ENCODE measurements around the gene CORO6. TPM values are rescaled to one million over a fixed set of nuclear protein-coding genes. Genes with fewer than 3 reads are reported as not detected.
A peak's percentile ranks its signal among the peaks of the same experiment; 100 is the strongest.

The CORO6 gene
- total and polyA plus RNA-seq, 4 experiments from 2014 or later, result 1.6 to 2.2 TPM; not detected in 2

DNA sequence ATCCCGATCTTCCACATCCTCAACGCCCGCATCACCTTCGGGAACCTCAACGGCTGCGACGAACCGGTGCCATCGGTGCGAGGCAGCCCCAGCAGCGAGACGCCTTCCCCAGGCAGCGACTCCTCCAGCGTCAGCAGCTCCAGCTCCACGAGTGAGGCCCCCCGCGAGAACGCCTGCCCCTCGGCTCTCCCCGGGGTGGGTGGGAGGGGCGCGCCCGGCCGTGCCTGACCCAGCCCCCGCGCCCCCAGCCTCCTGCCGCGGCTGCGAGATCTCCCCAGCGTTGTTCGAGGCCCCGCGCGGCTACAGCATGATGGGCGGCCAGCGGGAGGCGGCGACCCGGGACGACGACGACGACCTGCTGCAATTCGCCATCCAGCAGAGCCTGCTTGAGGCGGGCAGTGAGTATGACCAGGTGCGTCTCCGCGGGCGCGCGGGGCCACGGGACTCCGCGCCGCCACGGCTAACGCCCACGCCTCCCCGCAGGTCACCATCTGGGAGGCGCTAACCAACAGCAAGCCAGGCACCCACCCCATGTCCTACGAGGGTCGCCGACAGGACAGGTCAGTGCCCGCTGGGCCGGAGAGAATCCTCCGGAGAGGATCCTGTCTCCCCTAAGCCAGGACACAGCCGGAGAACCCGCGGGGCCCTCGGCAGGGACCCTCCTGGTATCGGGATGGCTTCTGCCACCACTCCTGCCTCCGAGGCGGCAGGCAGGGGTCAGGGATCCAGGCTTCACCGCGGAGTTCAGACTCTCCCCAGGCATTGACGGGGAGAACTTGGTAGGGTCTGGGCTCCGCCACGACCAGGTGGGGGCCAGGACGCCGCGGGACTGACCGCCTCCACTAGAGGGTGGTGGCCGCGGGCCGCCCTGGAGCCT is 10.1 kb downstream of the CORO6 start:
- no peaks in the 10 kb centered on the region for H3K27me3 ChIP-seq (ENCODE audit: insufficient read depth, low read length)
- H3K4me1 ChIP-seq (ENCODE audit: insufficient read depth, low read length), result peaks cover 47% of the 10 kb centered on the region
- POLR2A ChIA-PET (ENCODE audit: partially characterized antibody), result interaction anchor here (0.9 to 6.9 kb wide), 8 partner anchors 8 to 148 kb away, joined by 3 to 127 read pairs (median 12); partner anchors contain the start of genes ANKRD13B and GIT1
- Mint-ChIP-seq H3K27ac (no peak overlapping the region), H3K27me3 (no peaks in the 10 kb centered on the region), H3K36me3 (peaks cover 0 to 1% of the 10 kb centered on the region in 2 donors), H3K4me1 (peaks cover 17 to 41% (median 30%) of the 10 kb centered on the region in 4 donors), H3K9me3 (no peaks in the 10 kb centered on the region), H3K4me3 (peak overlapping the region in 6 of 8 donors; percentile 10 to 52 (median 41))
- intact Hi-C loops (cut with micrococcal nuclease), result loop anchor here (1.0 to 10.0 kb wide), 2 partner anchors 32 to 482 kb away; no protein-coding TSS in a partner anchor
- DNase-seq, result no peak
- CTCF ChIA-PET (ENCODE audit: partially characterized antibody), result interaction anchor here (0.7 to 22.5 kb wide), 17 partner anchors 8 to 864 kb away, joined by 3 to 523 read pairs (median 5); partner anchors contain the start of genes ABHD15, ANKRD13B and TP53I13
- H3K4me3 ChIP-seq (ENCODE audit: low read length in 2 of 2), result peak overlapping the region in 1 of 2 donors; percentile 44
- no peaks in the 10 kb centered on the region for H3K9me3 ChIP-seq (ENCODE audit: control insufficient read depth in 1 of 2, low read length in 2 of 2)
- no peaks in the 10 kb centered on the region for H3K36me3 ChIP-seq (ENCODE audit: insufficient read depth, low read length)
- H3K27ac ChIP-seq (ENCODE audit: low read depth, low read length), result no peak overlapping the region

DNA sequence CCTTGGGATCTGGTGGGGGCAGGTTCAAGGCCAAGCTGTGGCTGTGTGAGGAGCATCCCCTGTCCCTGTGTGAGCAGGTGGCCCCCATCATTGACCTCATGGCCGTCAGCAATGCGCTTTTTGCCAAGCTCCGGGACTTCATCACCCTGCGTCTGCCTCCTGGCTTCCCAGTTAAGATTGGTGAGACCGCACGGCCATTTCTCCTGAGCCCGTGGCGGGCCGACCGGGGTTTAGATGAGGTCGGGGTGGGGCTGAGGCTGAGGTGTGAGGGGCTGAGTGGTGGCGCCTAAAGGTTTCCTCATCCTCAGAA is 10.7 kb downstream of the CORO6 start:
- Mint-ChIP-seq H3K27ac (peak overlapping the region in 1 of 7 donors; percentile 64), H3K4me1 (peaks cover 15 to 35% (median 27%) of the 10 kb centered on the region in 4 donors), H3K4me3 (peak overlapping the region in 2 of 8 donors; percentile 36 to 43), H3K27me3 (no peaks in the 10 kb centered on the region), H3K36me3 (peaks cover 0 to 1% of the 10 kb centered on the region in 2 donors), H3K9me3 (no peaks in the 10 kb centered on the region)
- DNase-seq, result no peak
- ChIA-PET CTCF (ENCODE audit: partially characterized antibody) (interaction anchor here (0.6 to 22.5 kb wide), 5 partner anchors 13 to 507 kb away, joined by 3 to 523 read pairs (median 5); partner anchors contain the start of genes ABHD15 and TP53I13), POLR2A (ENCODE audit: partially characterized antibody) (interaction anchor here (0.8 to 1.5 kb wide), 3 partner anchors 20 to 31 kb away, joined by 3 to 4 read pairs (median 3); no protein-coding TSS in a partner anchor)
- Histone ChIP-seq H3K9me3 (ENCODE audit: control insufficient read depth in 1 of 2, low read length in 2 of 2) (no peaks in the 10 kb centered on the region), H3K4me3 (ENCODE audit: low read length in 2 of 2) (no peak overlapping the region), H3K27ac (ENCODE audit: low read depth, low read length) (no peak overlapping the region), H3K4me1 (ENCODE audit: insufficient read depth, low read length) (peaks cover 41% of the 10 kb centered on the region), H3K36me3 (ENCODE audit: insufficient read depth, low read length) (no peaks in the 10 kb centered on the region), H3K27me3 (ENCODE audit: insufficient read depth, low read length) (no peaks in the 10 kb centered on the region)
- intact Hi-C loops (cut with micrococcal nuclease), result loop anchor here (10.0 kb wide), 1 partner anchor 483 kb away; no protein-coding TSS in a partner anchor

DNA sequence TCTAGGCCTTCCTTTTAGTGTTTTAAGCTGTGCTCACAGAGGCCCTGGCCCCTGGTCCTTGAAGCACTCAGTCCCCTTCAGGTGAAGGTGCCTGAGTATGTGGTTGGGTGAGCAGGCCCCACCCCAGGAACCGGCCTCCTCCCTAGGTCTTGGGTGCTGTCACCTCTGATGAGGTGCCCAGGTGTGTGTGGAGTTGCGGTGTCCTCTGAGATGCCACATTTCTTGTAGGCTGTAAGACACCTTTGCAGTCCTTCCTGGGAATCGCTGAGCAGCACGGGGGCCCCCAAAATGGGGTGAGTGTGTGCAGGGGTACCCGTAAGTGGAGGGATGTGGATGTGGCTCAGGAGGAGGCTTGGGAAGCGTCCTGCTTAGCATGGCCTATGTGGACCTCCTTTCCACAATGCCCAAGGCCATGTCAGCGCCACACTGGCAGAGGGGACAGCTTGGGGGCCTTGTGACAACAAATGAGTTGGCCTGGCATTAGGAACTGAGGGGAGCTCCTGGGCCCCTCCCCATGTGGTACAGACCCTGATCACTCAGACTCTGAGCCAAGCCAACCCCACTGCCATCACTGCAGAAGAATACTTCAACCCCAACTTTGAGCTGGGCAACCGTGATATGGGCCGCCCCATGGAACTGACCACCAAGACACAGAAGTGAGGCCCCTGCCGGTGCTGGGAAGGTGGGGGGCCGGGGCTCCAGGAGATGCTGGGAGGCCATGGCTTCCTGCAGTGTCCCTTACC is 11.2 kb downstream of the CORO6 start:
- no peaks in the 10 kb centered on the region for H3K9me3 Mint-ChIP-seq
- ChIA-PET CTCF (ENCODE audit: partially characterized antibody) (interaction anchor here (0.6 to 22.5 kb wide), 5 partner anchors 13 to 507 kb away, joined by 3 to 523 read pairs (median 5); partner anchors contain the start of genes ABHD15 and TP53I13), POLR2A (ENCODE audit: partially characterized antibody) (interaction anchor here (0.8 to 1.5 kb wide), 3 partner anchors 19 to 30 kb away, joined by 3 to 4 read pairs (median 3); no protein-coding TSS in a partner anchor)
- H3K36me3 ChIP-seq (ENCODE audit: insufficient read depth, low read length), result no peaks in the 10 kb centered on the region
- H3K27ac ChIP-seq (ENCODE audit: low read depth, low read length), result no peak overlapping the region
- H3K27ac Mint-ChIP-seq, result peak overlapping the region in 2 of 7 donors; percentile 37 to 64
- intact Hi-C loops (cut with micrococcal nuclease), result loop anchor here (10.0 kb wide), 1 partner anchor 483 kb away; no protein-coding TSS in a partner anchor
- H3K4me3 ChIP-seq (ENCODE audit: low read length in 2 of 2), result no peak overlapping the region
- H3K36me3 Mint-ChIP-seq, result peaks cover 0 to 1% of the 10 kb centered on the region in 2 donors
- H3K4me1 Mint-ChIP-seq, result peaks cover 12 to 30% (median 23%) of the 10 kb centered on the region in 4 donors
- H3K27me3 ChIP-seq (ENCODE audit: insufficient read depth, low read length), result no peaks in the 10 kb centered on the region
- H3K4me1 ChIP-seq (ENCODE audit: insufficient read depth, low read length), result peaks cover 36% of the 10 kb centered on the region
- H3K4me3 Mint-ChIP-seq, result peak overlapping the region in 5 of 8 donors; percentile 23 to 63 (median 25)
- no peak for DNase-seq
- no peaks in the 10 kb centered on the region for H3K9me3 ChIP-seq (ENCODE audit: control insufficient read depth in 1 of 2, low read length in 2 of 2)
- H3K27me3 Mint-ChIP-seq, result no peaks in the 10 kb centered on the region

DNA sequence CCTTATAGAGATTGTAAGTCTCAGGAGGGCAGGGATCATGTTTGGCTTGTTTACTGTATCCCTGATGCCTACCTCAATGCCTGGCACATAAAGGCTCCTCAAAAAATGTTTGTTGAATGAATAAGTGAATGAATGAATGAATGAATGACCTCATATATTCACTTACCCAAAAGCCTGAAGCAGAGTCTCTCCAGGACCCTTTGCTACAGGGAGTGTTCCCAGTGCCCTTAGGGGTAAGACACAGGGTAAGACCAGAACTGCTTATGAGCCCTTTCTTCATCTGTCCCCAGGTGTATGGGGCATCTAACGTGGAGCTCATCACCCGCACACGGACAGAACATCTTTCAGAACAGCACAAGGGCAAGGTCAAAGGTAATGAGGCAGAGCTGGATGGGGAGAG is 12.3 kb downstream of the CORO6 start:
- Mint-ChIP-seq H3K27ac (peak overlapping the region in 1 of 7 donors; percentile 19), H3K36me3 (peaks cover 0 to 1% of the 10 kb centered on the region in 2 donors), H3K27me3 (no peaks in the 10 kb centered on the region), H3K4me3 (no peak overlapping the region), H3K9me3 (no peaks in the 10 kb centered on the region), H3K4me1 (peaks cover 6 to 19% (median 16%) of the 10 kb centered on the region in 4 donors)
- CTCF ChIA-PET (ENCODE audit: partially characterized antibody), result interaction anchor here (2.8 to 22.5 kb wide), 3 partner anchors 16 to 35 kb away, joined by 6 to 523 read pairs (median 20); partner anchors contain the start of genes ABHD15, ANKRD13B and TP53I13
- Histone ChIP-seq H3K4me3 (ENCODE audit: low read length in 2 of 2) (no peak overlapping the region), H3K9me3 (ENCODE audit: control insufficient read depth in 1 of 2, low read length in 2 of 2) (no peaks in the 10 kb centered on the region), H3K27ac (ENCODE audit: low read depth, low read length) (no peak overlapping the region), H3K27me3 (ENCODE audit: insufficient read depth, low read length) (no peaks in the 10 kb centered on the region), H3K4me1 (ENCODE audit: insufficient read depth, low read length) (peaks cover 25% of the 10 kb centered on the region), H3K36me3 (ENCODE audit: insufficient read depth, low read length) (no peaks in the 10 kb centered on the region)
- DNase-seq, result no peak
- intact Hi-C loops (cut with micrococcal nuclease), result loop anchor here (10.0 kb wide), 1 partner anchor 484 kb away; no protein-coding TSS in a partner anchor
- POLR2A ChIA-PET (ENCODE audit: partially characterized antibody), result interaction anchor here (1.0 kb wide), 1 partner anchor 14 kb away, joined by 3 read pairs; no protein-coding TSS in a partner anchor

DNA sequence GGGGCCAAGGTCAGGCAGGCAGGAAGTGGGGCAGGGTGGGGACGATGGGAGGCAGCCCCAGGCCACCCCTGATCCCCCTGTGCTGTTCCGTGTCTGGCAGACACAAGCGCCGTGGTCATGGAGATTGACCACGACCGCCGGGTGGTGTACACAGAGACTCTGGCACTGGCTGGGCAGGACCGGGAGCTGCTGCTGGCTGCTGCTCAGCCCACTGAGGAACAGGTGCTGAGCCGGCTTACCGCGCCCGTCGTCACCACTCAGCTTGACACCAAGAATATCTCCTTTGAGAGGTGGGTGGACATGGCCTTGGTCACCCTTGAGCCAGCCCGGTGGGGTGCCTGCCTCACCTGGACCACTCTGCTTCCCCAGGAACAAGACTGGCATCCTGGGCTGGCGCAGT is 13.7 kb downstream of the CORO6 start:
- intact Hi-C loops (cut with micrococcal nuclease), result no loop called here
- Mint-ChIP-seq H3K4me3 (no peak overlapping the region), H3K9me3 (no peaks in the 10 kb centered on the region), H3K4me1 (peaks cover 3 to 5% (median 4%) of the 10 kb centered on the region in 4 donors), H3K27ac (no peak overlapping the region), H3K27me3 (no peaks in the 10 kb centered on the region), H3K36me3 (no peaks in the 10 kb centered on the region)
- H3K36me3 ChIP-seq (ENCODE audit: insufficient read depth, low read length), result no peaks in the 10 kb centered on the region
- DNase-seq, result no peak
- no peak overlapping the region for H3K4me3 ChIP-seq (ENCODE audit: low read length in 2 of 2)
- no peak overlapping the region for H3K27ac ChIP-seq (ENCODE audit: low read depth, low read length)
- no peaks in the 10 kb centered on the region for H3K27me3 ChIP-seq (ENCODE audit: insufficient read depth, low read length)
- no peaks in the 10 kb centered on the region for H3K9me3 ChIP-seq (ENCODE audit: control insufficient read depth in 1 of 2, low read length in 2 of 2)
- ChIA-PET CTCF (ENCODE audit: partially characterized antibody) (interaction anchor here (4.0 to 22.5 kb wide), 3 partner anchors 9 to 34 kb away, joined by 20 to 523 read pairs (median 21); partner anchors contain the start of genes ABHD15, ANKRD13B and TP53I13), POLR2A (ENCODE audit: partially characterized antibody) (interaction anchor here (1.2 kb wide), 1 partner anchor 9 kb away, joined by 3 read pairs; no protein-coding TSS in a partner anchor)
- peaks cover 10% of the 10 kb centered on the region for H3K4me1 ChIP-seq (ENCODE audit: insufficient read depth, low read length)

DNA sequence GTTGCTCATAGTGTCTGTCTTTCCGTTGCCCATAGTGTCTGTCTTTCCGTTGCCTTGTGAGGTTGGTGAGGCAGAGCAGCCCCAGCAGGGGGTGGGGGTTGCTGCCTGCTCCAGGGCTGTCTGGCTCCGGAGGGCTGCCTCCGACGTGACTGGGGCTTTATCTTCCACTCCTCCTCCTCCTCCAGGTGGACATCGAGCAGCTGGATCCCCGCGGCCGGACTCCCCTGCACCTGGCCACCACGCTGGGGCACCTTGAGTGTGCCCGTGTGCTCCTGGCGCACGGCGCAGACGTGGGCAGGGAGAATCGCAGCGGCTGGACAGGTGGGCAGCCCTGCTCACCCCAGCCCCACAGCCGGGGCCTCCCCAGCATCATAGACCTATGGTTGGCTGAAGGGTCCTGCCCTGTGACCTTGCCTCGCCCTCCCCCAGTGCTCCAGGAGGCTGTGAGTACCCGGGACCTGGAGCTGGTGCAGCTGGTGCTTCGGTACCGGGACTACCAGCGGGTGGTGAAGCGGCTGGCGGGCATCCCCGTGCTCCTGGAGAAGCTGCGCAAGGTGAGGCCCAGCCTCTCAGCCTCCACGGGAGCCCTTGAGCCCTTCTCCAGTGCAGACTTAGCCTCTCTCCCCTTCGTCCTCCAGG is 15.0 kb downstream of the CORO6 start:
- Histone ChIP-seq H3K4me3 (ENCODE audit: low read length in 2 of 2) (no peak overlapping the region), H3K36me3 (ENCODE audit: insufficient read depth, low read length) (no peaks in the 10 kb centered on the region), H3K9me3 (ENCODE audit: control insufficient read depth in 1 of 2, low read length in 2 of 2) (no peaks in the 10 kb centered on the region), H3K4me1 (ENCODE audit: insufficient read depth, low read length) (no peaks in the 10 kb centered on the region), H3K27ac (ENCODE audit: low read depth, low read length) (no peak overlapping the region), H3K27me3 (ENCODE audit: insufficient read depth, low read length) (no peaks in the 10 kb centered on the region)
- DNase-seq, result no peak
- intact Hi-C loops (cut with micrococcal nuclease), result no loop called here
- Mint-ChIP-seq H3K27ac (no peak overlapping the region), H3K4me3 (no peak overlapping the region), H3K36me3 (no peaks in the 10 kb centered on the region), H3K4me1 (peaks cover 0 to 2% (median 0%) of the 10 kb centered on the region in 4 donors), H3K27me3 (no peaks in the 10 kb centered on the region), H3K9me3 (no peaks in the 10 kb centered on the region)
- ChIA-PET CTCF (ENCODE audit: partially characterized antibody) (interaction anchor here (0.9 to 22.5 kb wide), 4 partner anchors 8 to 33 kb away, joined by 4 to 523 read pairs (median 20); partner anchors contain the start of genes ABHD15, ANKRD13B and TP53I13), POLR2A (ENCODE audit: partially characterized antibody) (no interaction called here)

Measured in CD4-positive, alpha-beta memory T cell (primary cell).